ENCODE results near the gene NBPF12.
"Not testable (repeated sequence)": the region's sequence is repeated elsewhere in the genome, so short reads cannot be mapped to it uniquely, and the experiment has no call there.

DNA sequence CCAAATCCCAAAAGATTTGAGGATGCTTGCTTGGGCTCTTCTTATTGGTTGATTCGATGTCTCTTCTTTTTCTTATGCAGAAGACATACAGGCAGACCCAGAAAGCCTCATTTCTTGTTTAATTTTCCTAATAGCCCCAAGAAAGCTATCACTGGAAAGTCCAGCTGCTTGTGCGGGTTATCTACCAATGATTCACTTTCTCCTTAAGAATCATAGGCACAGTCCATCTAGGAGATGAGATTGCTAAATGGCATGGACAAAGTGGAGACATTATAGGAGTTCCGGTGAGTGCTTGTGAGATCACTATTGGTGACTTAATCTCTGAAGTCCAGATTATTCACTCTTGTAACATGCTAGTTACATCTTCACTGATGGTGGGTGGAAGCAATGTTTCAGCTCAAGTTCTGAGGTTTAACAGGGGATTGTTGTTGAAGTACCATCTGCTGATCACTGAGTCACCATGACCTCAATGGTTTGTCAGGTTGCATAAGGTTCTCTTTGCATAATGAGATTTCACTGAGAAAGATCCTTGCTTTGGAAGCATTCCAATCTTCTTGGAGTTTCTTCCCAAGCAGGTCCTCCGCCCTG, 92.0 kb downstream of the NBPF12 start:
- TF ChIP-seq, protein P1, sequence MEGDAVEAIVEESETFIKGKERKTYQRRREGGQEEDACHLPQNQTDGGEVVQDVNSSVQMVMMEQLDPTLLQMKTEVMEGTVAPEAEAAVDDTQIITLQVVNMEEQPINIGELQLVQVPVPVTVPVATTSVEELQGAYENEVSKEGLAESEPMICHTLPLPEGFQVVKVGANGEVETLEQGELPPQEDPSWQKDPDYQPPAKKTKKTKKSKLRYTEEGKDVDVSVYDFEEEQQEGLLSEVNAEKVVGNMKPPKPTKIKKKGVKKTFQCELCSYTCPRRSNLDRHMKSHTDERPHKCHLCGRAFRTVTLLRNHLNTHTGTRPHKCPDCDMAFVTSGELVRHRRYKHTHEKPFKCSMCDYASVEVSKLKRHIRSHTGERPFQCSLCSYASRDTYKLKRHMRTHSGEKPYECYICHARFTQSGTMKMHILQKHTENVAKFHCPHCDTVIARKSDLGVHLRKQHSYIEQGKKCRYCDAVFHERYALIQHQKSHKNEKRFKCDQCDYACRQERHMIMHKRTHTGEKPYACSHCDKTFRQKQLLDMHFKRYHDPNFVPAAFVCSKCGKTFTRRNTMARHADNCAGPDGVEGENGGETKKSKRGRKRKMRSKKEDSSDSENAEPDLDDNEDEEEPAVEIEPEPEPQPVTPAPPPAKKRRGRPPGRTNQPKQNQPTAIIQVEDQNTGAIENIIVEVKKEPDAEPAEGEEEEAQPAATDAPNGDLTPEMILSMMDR (conservative IDR thresholded peaks at IDR 0.05; ENCODE audit: low read length), result not testable (repeated sequence)
- TF ChIP-seq EZH2phosphoT487 (IDR thresholded peaks at IDR 0.05; ENCODE audit: borderline replicate concordance, low read depth, low read length), result not testable (repeated sequence)
